ENCODE measurements around the gene C2orf81.
"Not testable (repeated sequence)": the region's sequence is repeated elsewhere in the genome, so short reads cannot be mapped to it uniquely, and the experiment has no call there.

- TF ChIP-seq EZH2 (IDR thresholded peaks at IDR 0.05; ENCODE audit: borderline replicate concordance, low read depth, low read length, severe bottlenecking); CTCF (IDR thresholded peaks at IDR 0.05; ENCODE audit: borderline replicate concordance, extremely low read depth, low read length, poor library complexity, severe bottlenecking): not testable (repeated sequence)
Observed at GRCh38 chr2:74470742-74471141, 49.3 kb upstream of the C2orf81 start.
